Muscle of back (tissue), 11 donors: Measurements from ENCODE around the gene C15orf62. TPM values are rescaled to one million over a fixed set of nuclear protein-coding genes. Genes with fewer than 3 reads are reported as not detected.

Source experiments
- DNase-seq, 3 donors: peaks; one replicate each; pipeline versions ENCODE4 v3.0.0 to v3.0.0-alpha.2; 2013
- polyA plus RNA-seq, 10 donors: library from polyadenylated mRNA; unstranded; fragments of 120-200 nt; gene quantifications; one replicate each; pipeline ENCODE4 v1.2.1, GENCODE V29; 2013; ENCODE audit not compliant: insufficient read length in 10 of 10

Gene C15orf62
- polyA plus RNA-seq, 10 donors = 0.68 to 2.4 (median 1.3) TPM

GRCh38 chr15:40754883-40755811, 14.6 kb upstream of the C15orf62 start, which contains the start of gene RMDN3:
Gene RMDN3, minus strand, starts transcription at chr15:40755254. Its CDS starts 471 bp downstream, at chr15:40754783.
- DNase-seq = peak; percentile 95 to 99 (median 98)

DNA sequence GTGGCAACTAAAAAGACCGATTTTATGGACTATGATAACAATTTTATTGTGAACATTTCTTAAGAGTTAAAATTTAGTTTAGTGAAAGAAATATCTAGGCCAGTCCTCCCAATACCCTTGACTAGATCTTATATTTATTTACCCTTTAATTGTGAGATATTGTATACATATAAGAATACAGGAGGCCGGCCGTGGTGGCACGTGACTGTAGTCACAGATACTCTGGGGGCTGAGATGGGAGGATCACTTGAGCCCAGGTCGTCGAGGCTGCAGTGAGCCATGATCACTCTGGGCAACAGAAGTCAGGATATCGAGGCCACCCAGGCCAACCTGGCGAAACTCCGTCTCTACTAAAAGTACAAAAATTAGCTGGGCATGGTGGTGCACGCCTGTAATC, 14.0 kb upstream of the C15orf62 start:
- no peak for DNase-seq

- no peak for DNase-seq
Observed at GRCh38 chr15:40756938-40757337, 12.8 kb upstream of the C15orf62 start.

GRCh38 chr15:40759961-40760360, 9.8 kb upstream of the C15orf62 start:
- no peak for DNase-seq

DNA sequence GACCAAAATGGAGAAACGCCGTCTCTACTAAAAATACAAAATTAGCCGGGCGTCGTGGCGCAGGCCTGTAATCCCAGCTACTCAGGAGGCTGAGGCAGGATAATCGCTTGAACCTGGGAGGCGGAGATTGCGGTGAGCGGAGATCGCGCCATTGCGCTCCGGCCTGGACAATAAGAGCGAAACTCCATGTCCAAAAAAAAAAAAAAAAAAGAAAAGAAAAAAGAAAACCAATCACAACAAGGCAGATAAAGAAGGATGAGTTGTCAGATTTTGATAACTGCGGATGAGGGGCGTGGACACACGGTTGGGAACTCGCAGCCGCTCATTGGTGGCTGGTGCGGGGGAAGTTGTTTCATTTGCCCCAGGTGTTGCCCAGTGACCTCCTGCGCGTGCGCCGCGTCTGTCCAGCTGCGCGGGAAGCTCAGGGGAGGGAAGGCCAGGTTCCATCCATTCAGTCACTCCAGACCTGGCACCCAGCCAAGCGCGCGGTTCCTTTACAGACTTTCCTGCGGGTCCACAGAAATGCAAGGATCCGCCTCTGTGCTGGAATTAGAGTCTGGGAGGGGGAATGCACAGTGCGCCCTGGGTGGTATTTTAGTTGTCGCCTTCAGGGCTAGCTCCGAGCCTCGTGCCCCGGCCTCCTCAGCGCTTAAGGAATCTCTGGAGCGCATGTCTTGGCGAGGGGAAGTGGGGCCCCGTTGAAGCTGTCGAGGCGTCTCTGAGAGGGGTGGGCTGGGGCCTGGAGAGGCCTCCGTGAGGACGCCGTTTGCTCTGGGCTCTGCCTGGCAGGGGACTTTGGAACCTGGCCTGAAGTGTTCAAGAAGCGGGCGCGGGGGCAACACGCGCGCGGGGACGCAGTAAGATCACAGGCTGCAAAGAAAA, 6.6 kb upstream of the C15orf62 start:
- peak; percentile 55 to 91 (median 73) for DNase-seq

DNA sequence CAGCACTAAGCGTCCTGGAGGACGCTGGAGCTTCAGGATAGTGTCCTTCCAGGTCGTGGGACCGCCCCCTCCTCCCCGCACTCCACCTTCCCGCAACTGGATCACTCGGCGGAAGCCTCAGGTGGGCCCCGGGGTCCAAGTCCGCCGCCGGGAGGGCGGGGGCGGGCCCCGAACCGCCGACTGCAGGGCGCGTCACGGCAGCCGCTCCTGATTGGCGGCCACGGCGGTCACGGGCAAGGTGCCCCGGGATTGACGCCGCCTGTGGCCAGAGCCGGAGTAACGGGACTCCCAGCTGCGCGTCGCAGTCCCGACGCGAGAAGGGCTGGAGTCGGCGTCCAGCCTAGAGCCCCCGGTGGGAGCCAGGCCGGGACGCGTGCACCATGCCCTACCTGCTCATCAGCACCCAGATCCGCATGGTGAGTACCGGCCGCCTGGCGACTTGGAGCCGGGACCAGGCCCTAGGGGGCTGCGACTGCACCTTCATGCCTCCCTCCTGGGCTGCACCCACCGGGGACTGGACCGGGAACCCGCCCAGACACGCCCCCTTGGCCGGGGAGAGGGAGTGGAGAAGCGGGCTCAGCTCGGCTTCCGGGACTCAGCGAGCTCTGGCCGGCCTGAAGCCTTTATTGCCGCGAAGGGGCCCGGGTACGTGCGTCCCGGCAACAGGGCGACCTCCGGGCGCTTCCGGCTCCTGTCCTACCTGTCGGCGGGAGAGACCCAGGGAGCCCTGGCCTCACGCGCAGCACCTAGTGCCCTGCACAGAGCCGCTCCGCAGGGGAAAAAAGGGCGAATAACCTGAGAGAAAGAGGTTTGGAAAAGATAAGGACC, 5.8 kb upstream of the C15orf62 start, which contains the start of gene GCHFR:
Gene GCHFR (plus strand): TSS at position 268 of the 828 bp plus-strand sequence. CDS start 113 bp downstream, at position 381.
- peak in 2 of 3 donors; percentile 69 to 92 for DNase-seq

DNA sequence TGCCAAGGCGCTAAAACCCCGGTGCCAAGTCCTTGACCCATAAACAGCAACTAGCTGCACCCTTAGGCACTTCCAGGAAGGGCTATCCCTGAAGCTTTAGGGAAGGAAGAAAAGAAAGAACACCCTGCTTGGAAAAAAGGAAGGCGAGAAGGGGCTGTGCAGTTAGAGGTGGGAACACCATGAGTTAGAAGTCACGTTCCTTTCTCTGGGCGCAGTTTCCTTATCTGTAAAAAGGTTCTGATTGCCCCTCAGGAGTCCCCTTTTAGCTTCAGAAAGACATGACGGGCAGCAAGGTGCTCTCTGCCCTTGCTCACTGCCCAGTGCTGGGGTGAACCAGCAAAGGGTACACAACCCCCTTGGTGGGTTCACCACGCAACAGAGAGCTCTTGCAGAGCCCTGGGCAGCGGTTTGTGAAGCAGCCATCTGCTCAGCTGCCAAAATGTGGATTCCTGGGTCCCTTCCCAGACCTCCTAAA, 5.1 kb upstream of the C15orf62 start:
- no peak for DNase-seq

- no peak for DNase-seq
Observed at GRCh38 chr15:40766194-40766815, 3.5 kb upstream of the C15orf62 start.

DNA sequence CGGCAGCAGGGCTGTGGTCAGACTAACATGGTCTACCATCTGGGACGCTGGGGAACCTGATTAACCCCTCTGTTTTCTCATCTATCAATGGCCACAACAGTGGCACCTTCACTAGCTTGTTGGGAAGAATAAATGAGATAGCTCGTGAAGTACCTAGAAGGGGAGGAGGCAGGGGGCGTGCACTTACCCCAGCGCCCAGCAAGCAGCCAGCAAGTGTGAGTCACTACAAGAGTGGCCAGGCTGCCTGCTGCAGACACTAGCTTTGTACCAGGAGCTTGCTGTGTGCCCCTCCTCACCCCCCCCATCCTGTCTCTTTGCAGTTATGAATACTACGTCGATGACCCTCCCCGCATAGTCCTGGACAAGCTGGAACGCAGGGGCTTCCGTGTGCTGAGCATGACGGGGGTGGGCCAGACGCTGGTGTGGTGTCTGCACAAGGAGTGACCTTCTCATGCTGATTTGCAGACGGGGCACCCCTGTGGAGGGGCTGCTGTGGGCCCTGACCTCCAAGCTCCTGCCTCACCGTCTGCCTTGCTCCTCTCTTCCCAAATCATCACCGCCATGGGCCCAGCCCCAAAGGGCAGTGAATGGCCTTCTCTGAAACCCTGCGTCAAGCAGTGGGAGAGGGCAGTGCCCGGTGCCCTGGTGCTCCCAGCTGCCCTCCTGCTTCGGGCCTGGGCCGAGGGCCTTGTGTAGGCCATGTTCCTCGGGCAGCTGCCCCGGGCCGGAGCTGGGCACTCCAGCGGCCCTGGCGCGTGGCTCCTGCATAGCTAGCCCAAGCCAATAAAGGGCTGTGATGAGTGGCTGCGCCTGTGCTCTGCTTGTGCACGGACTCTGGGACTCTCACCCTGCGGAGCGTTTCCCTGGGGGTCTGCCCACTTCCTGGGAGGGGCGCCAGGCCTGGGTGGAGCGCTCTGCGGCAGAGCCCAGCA, 2.6 kb upstream of the C15orf62 start:
- no peak for DNase-seq

GRCh38 chr15:40767838-40768500, 1.8 kb upstream of the C15orf62 start:
- DNase-seq = no peak

GRCh38 chr15:40768521-40769273, 1.1 kb upstream of the C15orf62 start:
- no peak for DNase-seq

DNA sequence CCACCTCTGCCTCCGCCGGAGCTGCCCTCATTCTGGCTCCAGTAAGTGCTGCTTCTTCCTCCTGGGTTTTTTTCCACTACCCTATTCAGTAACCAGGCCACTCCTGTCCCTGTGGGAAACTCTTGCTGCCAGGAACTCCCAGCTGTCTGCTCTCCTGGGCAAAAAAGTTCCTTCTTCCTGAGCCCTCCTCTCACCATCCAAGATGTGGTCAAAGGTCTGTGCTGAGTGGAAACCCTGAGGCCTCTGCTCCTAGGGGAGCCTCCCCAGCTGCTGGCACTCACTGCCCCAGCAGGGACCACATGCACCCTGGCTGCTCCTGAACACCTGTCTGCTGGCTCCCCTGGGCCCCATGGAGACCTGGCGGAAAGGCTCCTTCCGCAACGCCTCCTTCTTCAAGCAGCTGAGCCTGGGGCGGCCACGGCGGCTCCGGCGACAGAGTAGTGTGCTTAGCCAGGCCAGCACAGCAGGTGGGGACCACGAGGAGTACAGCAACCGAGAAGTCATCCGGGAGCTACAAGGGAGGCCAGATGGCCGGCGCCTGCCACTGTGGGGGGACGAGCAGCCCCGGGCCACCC, 454 bp downstream of the C15orf62 start:
- DNase-seq = peak in 1 of 3 donors; percentile 51

DNA sequence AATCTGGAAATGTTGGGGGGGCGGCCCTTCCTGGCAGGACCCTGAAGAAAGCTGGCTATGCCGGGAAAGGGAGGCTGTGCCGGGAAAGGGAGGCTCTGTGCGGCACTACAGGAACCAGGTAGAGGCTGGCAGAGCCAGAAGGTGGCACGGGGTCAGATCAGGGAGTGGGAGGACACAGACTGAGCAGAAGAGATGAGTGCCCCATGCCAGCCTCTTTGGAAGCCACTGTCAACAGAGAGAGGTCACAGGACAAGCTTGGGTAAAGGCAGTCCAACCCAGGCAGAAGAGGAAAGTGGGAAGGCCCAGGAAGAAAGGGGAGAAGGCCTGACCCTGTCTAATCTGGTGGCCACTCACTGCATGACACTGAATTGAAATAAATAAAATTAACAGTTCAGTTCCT, 1.5 kb downstream of the C15orf62 start:
- DNase-seq = no peak

GRCh38 chr15:40772014-40772413, 2.2 kb downstream of the C15orf62 start:
- no peak for DNase-seq

DNA sequence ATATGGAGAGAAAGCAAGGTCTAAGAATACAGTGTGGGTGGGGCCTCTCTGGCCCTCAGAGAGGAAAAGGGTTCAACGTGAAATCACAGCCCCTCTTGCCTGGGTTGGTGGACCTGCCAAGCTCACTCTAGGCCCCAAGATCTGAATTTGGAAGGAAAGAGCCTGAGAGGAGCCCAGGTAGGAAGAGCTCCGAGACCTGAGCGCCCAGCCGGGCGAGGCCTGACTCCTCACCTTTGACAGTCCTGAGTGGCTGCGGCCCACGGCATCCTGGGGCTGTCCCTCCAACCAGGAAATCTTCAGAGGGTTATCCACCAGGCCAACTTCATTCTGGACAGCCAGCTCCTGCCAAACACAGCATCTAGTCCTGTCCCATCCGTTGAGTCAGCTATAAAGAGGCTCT, 3.7 kb downstream of the C15orf62 start:
- no peak for DNase-seq

DNA sequence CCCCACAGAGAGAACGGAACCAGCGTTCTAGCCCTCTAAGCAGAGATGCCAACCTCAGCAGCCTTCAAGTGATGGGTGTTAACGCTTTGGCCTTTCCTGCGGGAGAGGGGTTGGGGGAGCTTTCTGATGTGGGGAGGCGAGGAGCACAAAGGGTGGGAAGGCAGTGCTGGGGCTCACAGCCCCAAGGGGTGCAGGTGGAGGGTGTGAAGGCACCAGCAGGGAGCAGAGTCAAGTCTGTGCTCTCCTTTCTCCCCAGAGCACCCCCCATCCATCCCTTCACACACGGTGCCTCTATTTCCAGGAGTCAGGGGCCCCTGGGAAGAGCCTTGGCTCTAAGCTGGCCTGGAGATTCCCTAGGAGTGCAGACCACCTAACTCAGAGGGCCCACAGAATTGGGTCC, 4.1 kb downstream of the C15orf62 start:
- no peak for DNase-seq

DNA sequence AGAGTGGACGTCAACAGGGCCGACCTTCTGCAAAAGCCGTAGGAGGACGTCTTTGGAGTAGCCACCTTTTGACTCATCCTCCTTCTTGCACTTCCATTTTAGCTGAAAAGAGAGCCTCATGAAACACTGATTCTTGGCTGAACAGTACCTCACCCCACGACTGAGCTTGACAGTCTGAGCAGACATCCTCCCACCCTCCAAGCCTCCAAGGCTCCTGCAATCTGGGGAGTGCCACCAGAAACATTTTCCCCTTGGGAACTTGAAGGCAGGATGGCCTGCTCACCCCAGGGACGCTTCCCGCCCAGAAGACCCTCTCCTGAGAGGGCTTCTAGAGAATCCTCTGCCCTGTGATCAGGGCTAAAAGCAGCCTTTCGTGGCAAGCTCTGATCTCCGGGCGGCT, 5.2 kb downstream of the C15orf62 start:
- DNase-seq = no peak
